K562 (cell line): ENCODE results near the gene GPR75.

Experiments used
- CTCF ChIP-seq, 3 experiments: IDR thresholded peaks in 2 of 3; conservative IDR thresholded peaks in 1 of 3; 2 replicates each; pipeline ENCODE4 v1.5.1; 2011 to 2012; ENCODE audit warnings: low read length in 3 of 3, mild to moderate bottlenecking in 3 of 3, control low read depth in 2 of 3, improper control_type of control experiment in 1 of 3, inconsistent platforms in 1 of 3, low read depth in 1 of 3, mixed read lengths in 1 of 3, moderate library complexity in 1 of 3; ENCODE audit not compliant: insufficient read depth in 2 of 3
- HDAC1 ChIP-seq, 2 experiments: fragments of 450-650 bp; IDR thresholded peaks; 2 replicates each; pipeline ENCODE4 v1.6.1; 2016 to 2017; ENCODE audit warnings: inconsistent platforms in 1 of 2, mild to moderate bottlenecking in 1 of 2, moderate library complexity in 1 of 2
- NCOR1 ChIP-seq: fragments of 450-650 bp; IDR thresholded peaks from 2 replicates; pipeline ENCODE4 v1.6.1; 2016; ENCODE audit warnings: mild to moderate bottlenecking, moderate library complexity
- SIN3A ChIP-seq, 2 experiments: fragments of 150-350 bp in 1 of 2; IDR thresholded peaks; 2 replicates each; pipeline ENCODE4 v1.6.1; 2011 to 2016; ENCODE audit warnings: borderline replicate concordance in 2 of 2, low read depth in 2 of 2, low read length in 2 of 2, mild to moderate bottlenecking in 2 of 2, moderate library complexity in 2 of 2; ENCODE audit not compliant: control insufficient read depth in 1 of 2
- SMAD1 ChIP-seq: fragments of 150-350 bp; IDR thresholded peaks from 2 replicates; pipeline ENCODE4 v1.6.1; 2014; ENCODE audit warnings: low read length, low read depth; ENCODE audit not compliant: partially characterized antibody
- ZNF75A ChIP-seq: fragments of 450-650 bp; formaldehyde crosslinking; IDR thresholded peaks from 2 replicates; pipeline ENCODE4 v1.4.0; 2020; ENCODE audit warnings: mild to moderate bottlenecking

GRCh38 chr2:53896864-53897263, 37.1 kb upstream of the GPR75 start:
- TF ChIP-seq SIN3A (IDR thresholded peaks at IDR 0.05; ENCODE audit: borderline replicate concordance in 2 of 2, control insufficient read depth in 1 of 2, low read depth in 2 of 2, low read length in 2 of 2) (no peak), HDAC1 (IDR thresholded peaks at IDR 0.05) (no peak), ZNF75A (CRISPR knock-in tag) (no peak), NCOR1 (no peak), CTCF (IDR thresholded peaks at IDR 0.05 in 2 of 3, conservative IDR thresholded peaks at IDR 0.05 in 1 of 3; ENCODE audit: insufficient read depth in 2 of 3, low read depth in 1 of 3, low read length in 3 of 3) (no peak), SMAD1 (no peak)
